HL-60 (cell line): ENCODE data around the gene USH1C.

Experiments
- GABPA ChIP-seq: IDR thresholded peaks from 2 replicates; pipeline ENCODE4 v1.6.1; 2012; ENCODE audit warnings: low read depth
- TF ChIP-seq, protein P1 (sequence below): IDR thresholded peaks from one replicate; pipeline ENCODE4 v1.5.1; 2011; ENCODE audit warnings: low read length, control low read depth, inconsistent platforms; ENCODE audit not compliant: insufficient read depth

DNA sequence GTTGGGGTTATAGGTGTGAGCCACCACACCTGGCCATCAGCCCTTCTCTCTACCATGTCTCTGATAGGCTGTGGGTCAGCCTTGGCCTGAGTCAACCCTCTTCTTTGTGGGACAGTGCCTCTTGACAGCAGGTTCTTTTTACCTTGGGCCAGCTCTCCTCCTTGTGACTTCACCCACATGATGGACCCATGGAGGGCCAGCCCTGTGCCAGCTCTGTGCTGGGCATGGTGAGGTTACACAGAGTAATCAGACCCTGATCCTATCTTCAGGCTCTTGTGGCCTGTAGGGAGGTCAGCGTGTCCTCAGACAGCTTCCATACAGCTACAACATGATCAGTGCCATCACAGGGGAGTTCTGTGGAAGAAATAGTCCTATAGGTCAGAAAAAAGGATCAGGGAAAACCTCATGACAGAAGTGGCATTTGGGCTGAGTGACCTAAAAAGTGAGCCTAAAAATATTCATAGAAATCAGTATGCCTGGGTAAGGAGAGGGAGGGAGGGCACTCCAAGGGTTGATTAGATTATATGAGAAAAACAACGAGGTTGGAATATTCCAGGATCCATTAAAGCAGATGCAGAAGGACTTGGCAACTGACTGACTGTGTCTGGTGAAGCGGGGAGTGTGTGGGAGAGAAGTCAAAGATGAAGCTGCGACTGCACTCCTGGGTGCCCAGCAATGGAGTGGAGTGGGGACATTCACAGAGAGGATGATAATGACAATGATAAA lies 19.9 kb upstream of the USH1C start:
- TF ChIP-seq GABPA, result no peak
- TF ChIP-seq, protein P1, sequence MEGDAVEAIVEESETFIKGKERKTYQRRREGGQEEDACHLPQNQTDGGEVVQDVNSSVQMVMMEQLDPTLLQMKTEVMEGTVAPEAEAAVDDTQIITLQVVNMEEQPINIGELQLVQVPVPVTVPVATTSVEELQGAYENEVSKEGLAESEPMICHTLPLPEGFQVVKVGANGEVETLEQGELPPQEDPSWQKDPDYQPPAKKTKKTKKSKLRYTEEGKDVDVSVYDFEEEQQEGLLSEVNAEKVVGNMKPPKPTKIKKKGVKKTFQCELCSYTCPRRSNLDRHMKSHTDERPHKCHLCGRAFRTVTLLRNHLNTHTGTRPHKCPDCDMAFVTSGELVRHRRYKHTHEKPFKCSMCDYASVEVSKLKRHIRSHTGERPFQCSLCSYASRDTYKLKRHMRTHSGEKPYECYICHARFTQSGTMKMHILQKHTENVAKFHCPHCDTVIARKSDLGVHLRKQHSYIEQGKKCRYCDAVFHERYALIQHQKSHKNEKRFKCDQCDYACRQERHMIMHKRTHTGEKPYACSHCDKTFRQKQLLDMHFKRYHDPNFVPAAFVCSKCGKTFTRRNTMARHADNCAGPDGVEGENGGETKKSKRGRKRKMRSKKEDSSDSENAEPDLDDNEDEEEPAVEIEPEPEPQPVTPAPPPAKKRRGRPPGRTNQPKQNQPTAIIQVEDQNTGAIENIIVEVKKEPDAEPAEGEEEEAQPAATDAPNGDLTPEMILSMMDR, result no peak
